Measurements from ENCODE around the gene C11orf97. TPM values are rescaled to one million over a fixed set of nuclear protein-coding genes. Genes with fewer than 3 reads are reported as not detected.
A peak's percentile ranks its signal among the peaks of the same experiment; 100 is the strongest.

Gene C11orf97
- total RNA-seq, 1 donor from 2014 or later: not detected

GRCh38 chr11:94486068-94486467 is 26.2 kb upstream of the C11orf97 start:
- H3K9me3 ChIP-seq (replicated peaks): no peaks in the 10 kb centered on the region
- H3K27ac ChIP-seq (replicated peaks): no peak overlapping the region
- H3K36me3 ChIP-seq: peaks cover 85% of the 10 kb centered on the region
- TF ChIP-seq CTCF (IDR thresholded peaks at IDR 0.05; ENCODE audit: borderline replicate concordance): no peak
- H3K27me3 ChIP-seq (ENCODE audit: low read depth): no peaks in the 10 kb centered on the region
- no peak overlapping the region for H3K4me3 ChIP-seq
- DNase-seq: no peak
- intact Hi-C loops (cut with micrococcal nuclease): no loop called here
- no peaks in the 10 kb centered on the region for H3K4me1 ChIP-seq

GRCh38 chr11:94493281-94494125 is 18.8 kb upstream of the C11orf97 start, which contains the start of the genes ANKRD49 and MRE11:
Gene ANKRD49 (plus strand): TSS chr11:94493984. CDS start chr11:94496694, 2,710 bp downstream.
Gene MRE11 (minus strand): TSS chr11:94493844. CDS start chr11:94492801, 1,043 bp downstream.
- peak within 1 kb of the TSS; percentile 89 for H3K4me3 ChIP-seq
- intact Hi-C loops (cut with micrococcal nuclease): no loop called here
- peak; percentile 97 for DNase-seq
- no peak for TF ChIP-seq CTCF (IDR thresholded peaks at IDR 0.05; ENCODE audit: borderline replicate concordance)
- no peaks in the 10 kb centered on the region for H3K9me3 ChIP-seq (replicated peaks)
- H3K27me3 ChIP-seq (ENCODE audit: low read depth): no peaks in the 10 kb centered on the region
- H3K36me3 ChIP-seq: peaks cover 30% of the 10 kb centered on the region
- H3K4me1 ChIP-seq: peaks cover 38% of the 10 kb centered on the region
- H3K27ac ChIP-seq (replicated peaks): peak within 1 kb of the TSS; percentile 79

- Histone ChIP-seq H3K9me3 (replicated peaks) (no peaks in the 10 kb centered on the region), H3K4me1 (peaks cover 38% of the 10 kb centered on the region), H3K27ac (replicated peaks) (peak overlapping the region; percentile 79), H3K36me3 (peaks cover 30% of the 10 kb centered on the region), H3K27me3 (ENCODE audit: low read depth) (no peaks in the 10 kb centered on the region), H3K4me3 (peak overlapping the region; percentile 89)
- intact Hi-C loops (cut with micrococcal nuclease): no loop called here
- DNase-seq: no peak
- TF ChIP-seq CTCF (IDR thresholded peaks at IDR 0.05; ENCODE audit: borderline replicate concordance): no peak
Measured at GRCh38 chr11:94494126-94494680, 18.1 kb upstream of the C11orf97 start.

- Histone ChIP-seq H3K9me3 (replicated peaks) (no peaks in the 10 kb centered on the region), H3K36me3 (peaks cover 47% of the 10 kb centered on the region), H3K4me1 (peaks cover 6% of the 10 kb centered on the region), H3K27ac (replicated peaks) (no peak overlapping the region), H3K27me3 (ENCODE audit: low read depth) (no peaks in the 10 kb centered on the region), H3K4me3 (no peak overlapping the region)
- intact Hi-C loops (cut with micrococcal nuclease): loop anchor here (10.0 kb wide), 1 partner anchor 605 kb away; no protein-coding TSS in a partner anchor
- TF ChIP-seq CTCF (IDR thresholded peaks at IDR 0.05; ENCODE audit: borderline replicate concordance): no peak
- DNase-seq: no peak
Measured at GRCh38 chr11:94500181-94500580, 12.1 kb upstream of the C11orf97 start.

- intact Hi-C loops (cut with micrococcal nuclease): loop anchor here (10.0 kb wide), 1 partner anchor 607 kb away; no protein-coding TSS in a partner anchor
- peaks cover 47% of the 10 kb centered on the region for H3K36me3 ChIP-seq
- H3K4me1 ChIP-seq: no peaks in the 10 kb centered on the region
- no peak overlapping the region for H3K4me3 ChIP-seq
- DNase-seq: no peak
- no peaks in the 10 kb centered on the region for H3K9me3 ChIP-seq (replicated peaks)
- no peaks in the 10 kb centered on the region for H3K27me3 ChIP-seq (ENCODE audit: low read depth)
- no peak for TF ChIP-seq CTCF (IDR thresholded peaks at IDR 0.05; ENCODE audit: borderline replicate concordance)
- H3K27ac ChIP-seq (replicated peaks): no peak overlapping the region
Measured at GRCh38 chr11:94501522-94501921, 10.7 kb upstream of the C11orf97 start.

Measured in left ventricle myocardium inferior (tissue), 1 donor.